DMS153 (cell line): ENCODE results near the gene NAALADL2.

ENCODE experiments used
- DNase-seq: peaks from one replicate; lab custom pipeline; 2025; lab: John Stamatoyannopoulos, UW

NAALADL2 gene

DNA sequence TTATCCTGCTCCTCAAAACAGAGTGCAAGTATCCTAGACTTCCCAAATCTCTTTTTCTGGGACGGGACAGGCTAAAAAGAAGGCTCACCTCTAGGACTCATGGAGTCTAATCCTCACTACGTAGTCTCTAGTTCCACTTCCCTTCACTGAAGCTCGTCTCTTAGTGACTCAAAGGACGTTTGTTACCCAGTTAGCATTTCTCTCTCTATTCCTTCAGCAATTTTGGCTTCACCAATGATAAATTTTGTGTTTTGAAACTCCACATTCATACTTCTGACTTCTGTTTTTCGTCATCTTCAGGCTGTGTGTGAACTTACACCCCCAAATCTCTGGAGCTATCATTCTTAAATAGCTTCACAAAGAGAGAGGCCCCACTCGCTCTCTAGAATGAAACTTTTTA is 627.1 kb downstream of the NAALADL2 start:
- no peak for DNase-seq

- no peak for DNase-seq
These were observed 630.3 kb downstream of the NAALADL2 start for GRCh38 chr3:175489406-175489805.

DNA sequence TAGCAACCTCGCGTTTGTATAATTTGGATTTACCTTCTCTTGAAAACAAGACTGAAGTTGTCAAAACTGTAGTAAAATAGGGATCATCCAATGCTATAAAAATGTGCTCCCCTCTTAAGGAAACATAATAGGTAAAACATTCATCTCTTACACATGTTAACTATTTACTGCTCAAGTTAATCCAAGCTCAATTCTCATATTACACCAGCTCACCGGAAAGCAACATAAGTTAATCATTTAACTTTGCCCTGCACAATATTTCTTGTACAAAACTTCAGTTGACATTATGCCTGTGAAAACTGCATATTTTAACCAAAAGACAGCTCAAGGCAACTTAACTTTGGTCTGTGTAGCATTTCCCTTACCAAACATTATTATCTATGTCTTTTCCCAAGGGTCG is 634.2 kb downstream of the NAALADL2 start:
- no peak for DNase-seq

DNA sequence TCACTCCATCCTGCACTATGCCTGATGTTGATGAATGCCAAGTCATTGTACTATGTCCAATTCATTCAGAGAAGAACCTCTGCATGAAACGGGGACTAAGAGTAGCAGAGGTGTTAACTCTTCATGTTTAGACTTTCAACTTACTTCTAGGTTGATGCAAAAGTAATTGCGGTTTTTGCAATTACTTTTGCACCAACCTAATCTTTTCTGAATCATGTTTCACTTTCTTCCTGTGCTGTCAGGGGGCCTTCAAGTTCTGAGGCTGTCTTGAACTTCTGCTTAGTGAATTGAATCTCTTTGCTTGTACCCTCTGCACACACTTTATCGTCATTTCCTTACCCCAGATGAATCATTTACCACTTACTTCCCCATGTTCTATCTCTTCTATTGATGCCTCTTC is 636.2 kb downstream of the NAALADL2 start:
- DNase-seq: no peak

GRCh38 chr3:175502155-175502554 is 643.0 kb downstream of the NAALADL2 start:
- no peak for DNase-seq

- no peak for DNase-seq
These were observed 652.2 kb downstream of the NAALADL2 start for GRCh38 chr3:175511219-175511785.

GRCh38 chr3:175512700-175513099 is 653.6 kb downstream of the NAALADL2 start:
- no peak for DNase-seq

DNA sequence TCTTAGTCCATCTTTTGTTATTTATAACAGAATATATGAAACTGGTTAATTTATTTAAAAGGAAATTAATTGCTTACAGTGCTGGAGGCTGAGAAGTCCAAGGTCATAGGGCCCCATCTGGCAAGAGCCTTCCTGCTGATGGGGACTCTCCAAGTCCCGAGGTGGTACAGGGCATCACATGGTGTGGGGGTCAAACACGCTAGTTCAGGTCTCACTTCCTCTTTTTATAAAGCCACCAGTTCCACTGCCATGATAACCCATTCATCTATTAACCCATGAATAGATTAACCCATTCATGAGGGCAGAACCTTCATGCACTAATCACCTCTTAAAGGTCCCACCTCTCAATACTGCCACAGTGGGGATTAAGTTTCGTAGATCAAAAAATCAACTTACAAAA is 659.3 kb downstream of the NAALADL2 start:
- no peak for DNase-seq

DNA sequence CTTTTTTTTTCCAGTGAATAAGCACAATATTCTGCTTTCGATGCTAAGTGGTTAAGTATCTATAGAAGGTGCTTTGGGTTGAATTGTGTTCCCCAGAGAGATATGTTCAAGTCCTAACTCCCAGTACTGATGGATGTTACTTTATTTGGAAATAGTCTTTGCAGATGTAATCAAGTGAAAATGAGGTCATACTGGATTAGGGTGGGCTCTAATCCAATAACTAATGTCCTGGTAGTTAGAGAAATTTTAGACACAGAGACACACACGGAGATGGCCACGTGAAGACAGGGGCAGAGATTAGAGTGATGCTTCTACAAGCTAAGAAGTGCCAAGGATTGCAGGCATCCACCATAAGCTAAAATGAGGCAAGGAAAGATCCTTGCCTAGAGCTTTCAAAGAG is 662.3 kb downstream of the NAALADL2 start:
- DNase-seq: no peak

DNA sequence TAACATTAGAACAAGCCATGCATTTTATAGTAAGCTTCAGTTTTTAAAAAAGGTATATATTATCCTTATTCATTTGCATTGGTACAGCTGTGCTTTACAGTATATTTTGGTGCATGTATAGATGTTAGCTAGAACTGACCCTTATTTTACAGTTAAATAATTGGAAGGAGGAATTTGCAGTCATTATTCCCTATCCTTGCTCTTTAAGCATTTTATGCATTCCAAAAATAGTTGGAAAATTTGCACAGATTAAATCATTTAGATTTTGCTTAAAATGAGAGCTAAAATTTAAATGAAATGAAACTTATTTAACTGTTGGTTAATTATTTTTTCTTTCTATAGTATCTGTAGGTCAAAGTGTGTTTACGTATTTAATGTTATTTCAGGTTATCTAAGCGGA is 667.1 kb downstream of the NAALADL2 start:
- DNase-seq: no peak

DNA sequence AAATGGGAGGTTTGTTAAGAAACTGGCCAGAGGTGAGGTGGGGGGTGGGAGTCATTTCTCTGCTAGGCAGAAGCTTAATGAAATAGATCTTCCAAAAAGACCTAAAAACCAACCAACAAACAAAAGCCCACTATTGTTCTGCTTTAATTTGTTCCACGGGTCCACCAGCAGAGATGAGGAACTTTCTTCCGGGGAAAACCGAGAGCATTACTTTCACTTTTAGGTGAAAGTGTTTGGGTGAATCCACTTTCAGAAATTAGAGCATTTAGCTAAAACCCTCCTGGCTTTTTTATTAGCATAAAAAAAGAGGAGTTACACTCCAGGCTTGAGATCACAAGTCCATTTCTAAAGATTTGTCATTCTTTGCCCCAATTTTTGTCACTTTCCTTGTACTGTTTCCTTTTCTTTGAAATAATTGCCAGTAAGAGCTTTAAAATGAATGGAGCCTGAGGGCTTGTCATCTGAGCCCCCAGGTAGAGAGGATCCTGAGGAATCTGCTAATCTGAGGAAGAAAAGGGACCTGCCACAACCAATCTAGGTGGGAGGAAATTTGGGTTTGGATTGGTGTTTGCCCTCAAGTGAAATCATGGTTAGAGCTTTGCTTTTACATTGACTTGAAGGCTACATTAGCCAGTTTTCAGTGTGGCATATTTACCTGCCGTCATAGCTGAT is 667.6 kb downstream of the NAALADL2 start:
- no peak for DNase-seq

DNA sequence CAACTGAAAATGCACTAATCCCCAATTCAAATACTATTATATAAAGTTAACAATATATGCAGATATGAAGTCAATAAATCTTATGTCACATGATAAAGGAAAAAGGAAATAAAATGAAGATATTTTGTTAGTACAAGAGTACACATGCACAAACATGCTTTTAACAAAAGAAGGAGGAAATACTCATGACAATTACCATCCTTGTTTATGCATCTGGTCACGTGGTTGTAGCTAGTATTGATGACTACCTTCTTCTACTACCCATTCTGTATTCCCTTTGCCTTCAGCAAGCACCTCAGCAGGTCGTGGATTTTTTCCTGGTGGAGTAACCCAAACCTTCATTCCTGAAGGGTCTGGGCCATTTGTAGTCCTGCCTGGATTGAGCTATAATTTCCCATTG is 669.6 kb downstream of the NAALADL2 start:
- peak; percentile 13 for DNase-seq

- DNase-seq: no peak
These were observed 676.2 kb downstream of the NAALADL2 start for GRCh38 chr3:175535351-175535750.

GRCh38 chr3:175546115-175546514 is 687.0 kb downstream of the NAALADL2 start:
- no peak for DNase-seq

- no peak for DNase-seq
These were observed 693.8 kb downstream of the NAALADL2 start for GRCh38 chr3:175552929-175553328.

- DNase-seq: no peak
These were observed 695.7 kb downstream of the NAALADL2 start for GRCh38 chr3:175554801-175555200.

GRCh38 chr3:175558261-175558660 is 699.1 kb downstream of the NAALADL2 start:
- DNase-seq: no peak

GRCh38 chr3:175564363-175564762 is 705.2 kb downstream of the NAALADL2 start:
- DNase-seq: no peak

DNA sequence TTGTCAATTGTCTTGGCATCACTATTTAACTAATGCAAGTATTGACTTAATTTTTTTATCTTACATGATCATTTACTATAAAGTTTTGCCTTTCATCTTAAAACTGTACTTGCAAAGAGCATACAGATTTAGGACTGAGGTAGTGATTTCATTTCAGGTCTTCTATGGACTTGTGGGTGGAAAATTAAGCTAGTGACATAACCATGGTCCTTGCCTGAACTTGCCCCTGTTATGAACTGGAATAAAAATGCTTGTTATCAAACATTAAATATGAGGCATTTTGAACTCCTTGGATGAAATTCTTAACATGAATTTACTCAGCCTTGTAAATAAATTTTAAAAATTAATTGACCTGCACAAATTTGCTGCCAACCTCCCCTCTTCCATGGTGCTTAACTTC is 712.0 kb downstream of the NAALADL2 start:
- DNase-seq: no peak

DNA sequence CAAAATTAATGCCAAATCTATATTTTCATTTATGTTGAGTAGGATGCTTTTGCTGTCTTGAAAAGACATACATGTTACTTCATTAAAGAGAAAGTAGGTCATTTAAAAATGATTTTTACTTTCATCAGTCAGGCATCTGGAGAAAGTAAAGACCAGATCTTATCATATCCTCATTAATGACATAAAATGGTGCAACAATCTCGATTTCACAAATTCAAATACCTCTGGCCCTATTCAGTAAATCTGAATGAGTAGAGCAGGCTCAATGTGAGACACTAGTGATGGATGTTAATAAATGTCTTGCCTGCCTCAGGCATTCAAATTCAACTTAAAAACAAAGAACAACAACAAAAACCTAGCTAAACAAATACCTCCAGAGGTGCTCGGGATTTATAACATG is 714.1 kb downstream of the NAALADL2 start:
- no peak for DNase-seq

- DNase-seq: no peak
These were observed 721.2 kb downstream of the NAALADL2 start for GRCh38 chr3:175580318-175580717.

- DNase-seq: no peak
These were observed 726.8 kb downstream of the NAALADL2 start for GRCh38 chr3:175585898-175586297.

DNA sequence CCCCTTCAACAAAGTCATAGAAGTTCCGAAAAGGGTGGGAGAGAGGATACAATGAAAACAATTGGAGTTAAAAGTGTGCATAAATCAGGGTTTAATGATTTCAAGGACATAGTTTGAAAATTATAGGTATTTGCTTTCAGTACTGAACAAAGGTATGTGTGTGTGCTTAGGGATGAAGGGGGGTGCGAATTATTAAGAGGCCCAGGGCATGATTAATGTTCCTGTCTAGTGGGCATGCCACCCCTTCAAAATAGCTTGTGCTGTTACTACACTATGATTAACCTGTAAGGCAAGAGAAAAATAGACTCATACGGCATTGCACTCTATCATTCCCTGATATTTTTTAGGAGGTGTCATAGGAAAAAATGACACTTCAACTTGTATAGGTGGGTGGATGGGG is 731.6 kb downstream of the NAALADL2 start:
- DNase-seq: no peak

DNA sequence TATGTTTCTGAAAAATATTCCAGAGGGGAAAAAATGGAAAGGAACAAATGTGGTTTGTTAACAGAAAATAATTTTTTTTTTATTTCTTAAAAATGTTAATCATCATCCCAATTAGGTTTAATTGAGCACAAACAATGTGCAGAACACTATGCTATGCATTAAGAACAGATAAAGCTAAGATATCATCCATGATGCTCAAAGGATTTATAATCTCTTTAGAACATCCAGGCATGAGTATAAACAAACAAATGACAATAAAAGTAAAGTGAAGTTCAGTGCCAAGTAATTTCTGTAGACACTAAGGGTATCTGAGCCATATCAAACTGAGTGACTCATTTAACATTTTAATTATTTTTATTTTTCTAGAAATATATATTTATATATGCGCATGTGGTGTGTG is 732.2 kb downstream of the NAALADL2 start:
- no peak for DNase-seq
